Fibroblast of mammary gland (primary cell): ENCODE measurements around the gene MIDN.
A peak's percentile ranks its signal among the peaks of the same experiment; 100 is the strongest.

Source experiments
- DNase-seq: peaks from one replicate; pipeline ENCODE4 v3.0.0-alpha.2; 2010; ENCODE audit warnings: low read depth
- H3K4me3 ChIP-seq: 2 replicates; pipeline ENCODE4 v1.5.1; 2011; ENCODE audit warnings: low read depth, mild to moderate bottlenecking, low read length, moderate library complexity; ENCODE audit not compliant: control insufficient read depth
- CTCF ChIP-seq: conservative IDR thresholded peaks from 2 replicates; pipeline ENCODE4 v1.5.1; 2011; ENCODE audit warnings: low read depth, low read length, inconsistent platforms; ENCODE audit not compliant: control insufficient read depth, insufficient read depth

MIDN gene

GRCh38 chr19:1217366-1217765, 31.0 kb upstream of the MIDN start:
- no peak for DNase-seq
- no peak for TF ChIP-seq CTCF
- no peak overlapping the region for H3K4me3 ChIP-seq

GRCh38 chr19:1218751-1219567, 29.4 kb upstream of the MIDN start:
- no peak overlapping the region for H3K4me3 ChIP-seq
- no peak for DNase-seq
- TF ChIP-seq CTCF, result no peak

GRCh38 chr19:1219786-1220476, 28.5 kb upstream of the MIDN start:
- H3K4me3 ChIP-seq, result no peak overlapping the region
- no peak for TF ChIP-seq CTCF
- DNase-seq, result no peak

- no peak for DNase-seq
- H3K4me3 ChIP-seq, result no peak overlapping the region
- peak; percentile 32 for TF ChIP-seq CTCF
Measured at GRCh38 chr19:1220477-1220930, 27.9 kb upstream of the MIDN start.

- TF ChIP-seq CTCF, result peak; percentile 63
- DNase-seq, result peak; percentile 65
- no peak overlapping the region for H3K4me3 ChIP-seq
Measured at GRCh38 chr19:1220976-1221903, 27.1 kb upstream of the MIDN start.

GRCh38 chr19:1221904-1222255, 26.5 kb upstream of the MIDN start:
- TF ChIP-seq CTCF, result no peak
- no peak for DNase-seq
- H3K4me3 ChIP-seq, result no peak overlapping the region
